ENCODE data around the gene XG.
A peak's percentile ranks its signal among the peaks of the same experiment; 100 is the strongest.
"Not testable (repeated sequence)": the region's sequence is repeated elsewhere in the genome, so short reads cannot be mapped to it uniquely, and the experiment has no call there.

The XG gene

GRCh38 chrX:2751874-2752300 is at the start of gene XG:
TSS of gene XG (plus strand) at chrX:2752040. CDS start at chrX:2752275, 235 bp downstream.
- DNase-seq = not testable (repeated sequence)

GRCh38 chrX:2703991-2704369 is 47.9 kb upstream of the XG start:
- DNase-seq = no peak

GRCh38 chrX:2705046-2705832 is 46.6 kb upstream of the XG start:
- DNase-seq = no peak

- peak; percentile 54 to 84 for DNase-seq
Observed at GRCh38 chrX:2707334-2707760, 44.5 kb upstream of the XG start.

- no peak for DNase-seq
Observed at GRCh38 chrX:2708021-2708420, 43.8 kb upstream of the XG start.

- DNase-seq = peak in 1 of 2 donors; percentile 45
Observed at GRCh38 chrX:2708592-2709188, 43.1 kb upstream of the XG start.

- no peak for DNase-seq
Observed at GRCh38 chrX:2709556-2709955, 42.3 kb upstream of the XG start.

GRCh38 chrX:2710041-2710840 is 41.6 kb upstream of the XG start:
- DNase-seq = peak; percentile 64 to 73

- no peak for DNase-seq
Observed at GRCh38 chrX:2711441-2711840, 40.4 kb upstream of the XG start.

GRCh38 chrX:2712428-2712827 is 39.4 kb upstream of the XG start:
- DNase-seq = no peak

GRCh38 chrX:2712890-2713840 is 38.7 kb upstream of the XG start:
- DNase-seq = no peak

- no peak for DNase-seq
Observed at GRCh38 chrX:2714551-2714950, 37.3 kb upstream of the XG start.

- DNase-seq = no peak
Observed at GRCh38 chrX:2715066-2715600, 36.7 kb upstream of the XG start.

- DNase-seq = no peak
Observed at GRCh38 chrX:2717312-2717711, 34.5 kb upstream of the XG start.

GRCh38 chrX:2718821-2719220 is 33.0 kb upstream of the XG start:
- no peak for DNase-seq

- no peak for DNase-seq
Observed at GRCh38 chrX:2719774-2720447, 31.9 kb upstream of the XG start.

- DNase-seq = no peak
Observed at GRCh38 chrX:2723286-2723879, 28.5 kb upstream of the XG start.

GRCh38 chrX:2727264-2727663 is 24.6 kb upstream of the XG start:
- DNase-seq = not testable (repeated sequence)

GRCh38 chrX:2732076-2732475 is 19.8 kb upstream of the XG start:
- DNase-seq = no peak

GRCh38 chrX:2732649-2733048 is 19.2 kb upstream of the XG start:
- DNase-seq = no peak

GRCh38 chrX:2733286-2733685 is 18.6 kb upstream of the XG start:
- DNase-seq = no peak

Data from CD4-positive, alpha-beta T cell treated with Interleukin-4 for 1 hour (primary cell).